ENCODE results near the gene HLA-F.

Gene HLA-F

DNA sequence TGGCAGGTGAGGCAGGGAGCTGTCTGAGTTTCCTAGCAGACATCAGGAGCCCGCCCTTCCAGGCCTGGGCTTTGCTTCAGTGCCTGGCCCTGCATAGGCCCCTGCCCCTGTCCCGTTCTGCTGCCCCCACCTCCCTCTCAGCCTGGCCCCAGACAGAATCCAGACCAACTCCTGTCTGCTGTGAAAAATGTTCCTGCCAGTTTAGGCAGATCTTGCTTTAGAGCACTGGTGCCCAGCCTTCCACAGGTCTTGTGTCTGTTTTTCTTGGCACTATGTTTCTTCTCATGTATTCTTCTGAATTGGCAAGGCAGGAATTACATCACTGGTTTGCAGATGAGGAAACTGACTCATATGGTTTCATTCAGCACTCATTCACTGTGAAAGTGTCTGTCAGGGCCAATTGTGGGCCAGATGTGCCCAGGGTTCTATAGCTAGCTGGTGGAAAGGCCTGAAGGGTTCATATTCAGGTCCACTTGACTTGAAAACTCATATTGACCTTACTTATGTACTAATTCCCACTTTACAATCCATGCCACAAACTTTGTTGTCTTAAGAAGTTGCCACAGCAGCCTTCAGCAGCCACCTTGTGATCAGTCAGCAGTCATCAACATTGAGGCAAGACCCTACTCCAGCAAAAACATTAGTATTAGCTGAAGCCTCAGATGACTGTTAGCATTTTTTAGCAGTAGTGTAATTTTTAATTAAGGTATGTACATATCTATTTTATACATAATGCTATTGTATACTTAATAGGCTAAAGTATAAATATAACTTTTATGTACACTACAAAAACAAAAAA lies 40.5 kb downstream of the HLA-F start:
- peak; percentile 77 for DNase-seq (ENCODE audit: low read depth)

DNA sequence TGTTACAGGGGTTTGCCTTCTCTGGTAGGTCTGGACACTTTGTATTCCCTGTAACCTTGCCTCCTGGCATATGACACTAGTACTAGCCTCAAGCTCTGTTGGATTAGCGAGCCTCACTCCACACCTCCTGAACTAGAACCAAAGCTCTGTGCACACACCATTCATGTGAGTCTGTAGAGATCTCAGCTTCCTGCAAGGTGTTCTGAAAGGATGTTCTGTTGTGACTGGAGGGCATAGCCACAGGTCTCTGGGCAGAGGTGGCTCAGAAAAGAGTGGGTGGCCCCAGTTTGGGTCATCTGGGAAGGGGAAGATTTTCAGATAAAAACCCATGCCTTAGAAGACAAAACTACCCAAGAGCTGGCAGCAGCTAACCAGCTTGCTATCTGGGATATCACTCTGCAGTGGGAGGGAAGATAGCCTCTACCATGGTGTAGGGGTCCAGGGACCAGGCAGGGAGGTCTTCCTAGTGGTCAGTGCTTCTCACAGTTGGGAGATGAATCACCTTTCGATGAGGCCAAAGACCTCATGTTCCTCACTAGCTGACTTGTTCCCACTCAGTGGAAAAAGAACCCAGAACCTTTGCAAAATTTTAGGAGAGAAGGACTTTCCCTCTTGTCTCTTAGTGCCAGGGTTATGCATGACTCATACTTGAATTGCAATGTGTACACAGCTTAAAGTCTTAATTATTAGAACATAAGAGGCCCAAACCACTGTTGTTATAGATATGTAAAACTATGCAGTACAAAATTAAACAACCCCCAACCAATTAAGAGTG lies 41.4 kb downstream of the HLA-F start:
- no peak for DNase-seq (ENCODE audit: low read depth)

DNA sequence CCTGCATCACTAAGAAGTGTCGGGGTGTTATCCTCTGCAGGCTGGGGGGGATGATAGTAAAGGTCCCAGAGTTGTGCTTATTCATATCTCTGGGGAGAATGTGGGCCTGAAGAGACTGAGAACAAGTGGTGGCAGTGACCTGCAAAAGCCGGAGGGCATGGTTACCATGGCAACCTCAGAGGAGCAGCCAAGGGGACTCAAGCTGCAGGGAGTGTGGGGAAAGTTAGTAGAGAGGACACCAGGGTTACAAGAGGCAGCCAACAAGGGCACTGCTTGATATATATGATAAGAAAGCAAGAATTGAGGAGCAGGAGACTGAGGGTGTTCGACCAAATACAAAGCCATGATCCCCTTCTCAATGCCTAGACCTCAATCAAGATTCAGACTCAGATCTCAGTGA lies 46.1 kb downstream of the HLA-F start:
- DNase-seq (ENCODE audit: low read depth) = no peak

DNA sequence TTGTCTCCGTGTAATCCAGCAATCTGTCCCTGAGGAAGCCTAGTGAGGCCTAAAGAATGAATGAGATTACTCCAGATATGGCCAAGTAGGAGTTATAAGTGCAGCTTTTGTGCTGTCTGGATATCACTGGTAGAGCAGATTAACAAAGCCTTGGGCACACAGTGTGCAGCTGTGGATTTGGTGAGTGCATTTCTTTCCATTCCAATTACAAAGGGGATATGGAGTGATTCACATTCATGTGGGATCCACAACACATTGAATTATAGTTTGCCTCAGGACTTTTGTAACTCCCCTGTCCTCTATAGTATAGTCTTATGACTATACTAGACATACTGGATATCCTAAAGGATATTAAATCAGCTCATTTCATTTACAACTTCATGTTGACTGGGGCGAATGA lies 47.1 kb downstream of the HLA-F start:
- no peak for DNase-seq (ENCODE audit: low read depth)

GRCh38 chr6:29776684-29777083 lies 53.5 kb downstream of the HLA-F start:
- DNase-seq (ENCODE audit: low read depth) = no peak

All from fibroblast of the conjunctiva (primary cell).